Skeletal muscle satellite cell (primary cell): ENCODE data around the gene OLIG2.

Experiments
- H3K27me3 ChIP-seq: 2 replicates; pipeline ENCODE4 v1.7.0; 2013; ENCODE audit warnings: low read length; ENCODE audit not compliant: control insufficient read depth, insufficient read depth
- H3K36me3 ChIP-seq: 2 replicates; pipeline ENCODE4 v1.7.0; 2013; ENCODE audit warnings: mild to moderate bottlenecking, control low read depth, low read length; ENCODE audit not compliant: insufficient read depth
- H3K4me1 ChIP-seq: 2 replicates; pipeline ENCODE4 v1.7.0; 2013; ENCODE audit warnings: low read length; ENCODE audit not compliant: control insufficient read depth, insufficient read depth
- H3K4me2 ChIP-seq: 2 replicates; pipeline ENCODE4 v1.7.0; 2013; ENCODE audit warnings: mild to moderate bottlenecking, low read length
- H3K4me3 ChIP-seq: 2 replicates; pipeline ENCODE4 v1.7.0; 2013; ENCODE audit warnings: low read length
- H3K9ac ChIP-seq: 2 replicates; pipeline ENCODE4 v1.7.0; 2013; ENCODE audit warnings: mild to moderate bottlenecking, low read depth, low read length, moderate library complexity
- H3K9me3 ChIP-seq: replicated peaks from 2 replicates; pipeline ENCODE4 v1.7.0; 2013; ENCODE audit warnings: mild to moderate bottlenecking, control low read depth, low read length

Gene OLIG2

GRCh38 chr21:33028773-33029384 lies 3.1 kb downstream of the OLIG2 start:
- H3K9me3 ChIP-seq = no peaks in the 10 kb centered on the region
- H3K4me3 ChIP-seq = no peak overlapping the region
- H3K36me3 ChIP-seq = no peaks in the 10 kb centered on the region
- H3K9ac ChIP-seq = no peak overlapping the region
- H3K4me2 ChIP-seq = no peak overlapping the region
- no peaks in the 10 kb centered on the region for H3K4me1 ChIP-seq
- H3K27me3 ChIP-seq = peaks cover 93% of the 10 kb centered on the region

GRCh38 chr21:33029385-33029921 lies 3.7 kb downstream of the OLIG2 start:
- H3K9me3 ChIP-seq = no peaks in the 10 kb centered on the region
- no peak overlapping the region for H3K4me3 ChIP-seq
- peaks cover 87% of the 10 kb centered on the region for H3K27me3 ChIP-seq
- H3K36me3 ChIP-seq = no peaks in the 10 kb centered on the region
- H3K9ac ChIP-seq = no peak overlapping the region
- H3K4me1 ChIP-seq = no peaks in the 10 kb centered on the region
- H3K4me2 ChIP-seq = no peak overlapping the region

- no peak overlapping the region for H3K9ac ChIP-seq
- peaks cover 82% of the 10 kb centered on the region for H3K27me3 ChIP-seq
Observed at GRCh38 chr21:33029975-33030461, 4.3 kb downstream of the OLIG2 start.

GRCh38 chr21:33030633-33031032 lies 4.9 kb downstream of the OLIG2 start:
- Histone ChIP-seq H3K9me3 (no peaks in the 10 kb centered on the region), H3K36me3 (no peaks in the 10 kb centered on the region), H3K4me2 (no peak overlapping the region), H3K4me3 (no peak overlapping the region), H3K9ac (no peak overlapping the region), H3K4me1 (no peaks in the 10 kb centered on the region), H3K27me3 (peaks cover 75% of the 10 kb centered on the region)

More at GRCh38 chr21:33029975-33030461, 4.3 kb downstream of the OLIG2 start:
- Histone ChIP-seq H3K4me2 (no peak overlapping the region), H3K36me3 (no peaks in the 10 kb centered on the region), H3K9me3 (no peaks in the 10 kb centered on the region), H3K4me3 (no peak overlapping the region), H3K4me1 (no peaks in the 10 kb centered on the region)

GRCh38 chr21:33031152-33031911 lies 5.6 kb downstream of the OLIG2 start:
- Histone ChIP-seq H3K4me3 (no peak overlapping the region), H3K27me3 (peaks cover 68% of the 10 kb centered on the region), H3K36me3 (no peaks in the 10 kb centered on the region), H3K4me2 (no peak overlapping the region), H3K9ac (no peak overlapping the region), H3K9me3 (no peaks in the 10 kb centered on the region), H3K4me1 (peaks cover 4% of the 10 kb centered on the region)

GRCh38 chr21:33032434-33033047 lies 6.8 kb downstream of the OLIG2 start:
- no peak overlapping the region for H3K4me3 ChIP-seq
- H3K4me2 ChIP-seq = no peak overlapping the region
- no peaks in the 10 kb centered on the region for H3K9me3 ChIP-seq
- no peak overlapping the region for H3K9ac ChIP-seq
- peaks cover 9% of the 10 kb centered on the region for H3K4me1 ChIP-seq
- H3K36me3 ChIP-seq = no peaks in the 10 kb centered on the region
- H3K27me3 ChIP-seq = peaks cover 56% of the 10 kb centered on the region

- H3K9ac ChIP-seq = no peak overlapping the region
- no peak overlapping the region for H3K4me3 ChIP-seq
Observed at GRCh38 chr21:33033094-33033951, 7.6 kb downstream of the OLIG2 start.

GRCh38 chr21:33033961-33034413 lies 8.3 kb downstream of the OLIG2 start:
- Histone ChIP-seq H3K36me3 (no peaks in the 10 kb centered on the region), H3K27me3 (peaks cover 42% of the 10 kb centered on the region), H3K4me1 (peaks cover 9% of the 10 kb centered on the region), H3K4me2 (no peak overlapping the region), H3K9ac (no peak overlapping the region), H3K9me3 (no peaks in the 10 kb centered on the region), H3K4me3 (no peak overlapping the region)

More at GRCh38 chr21:33033094-33033951, 7.6 kb downstream of the OLIG2 start:
- Histone ChIP-seq H3K4me2 (no peak overlapping the region), H3K36me3 (no peaks in the 10 kb centered on the region), H3K9me3 (no peaks in the 10 kb centered on the region), H3K4me1 (peaks cover 9% of the 10 kb centered on the region), H3K27me3 (peaks cover 49% of the 10 kb centered on the region)

- Histone ChIP-seq H3K36me3 (no peaks in the 10 kb centered on the region), H3K4me3 (no peak overlapping the region), H3K9ac (no peak overlapping the region), H3K4me1 (peaks cover 9% of the 10 kb centered on the region), H3K9me3 (no peaks in the 10 kb centered on the region), H3K4me2 (no peak overlapping the region), H3K27me3 (peaks cover 30% of the 10 kb centered on the region)
Observed at GRCh38 chr21:33035147-33035546, 9.4 kb downstream of the OLIG2 start.

- H3K27me3 ChIP-seq = peaks cover 17% of the 10 kb centered on the region
- no peaks in the 10 kb centered on the region for H3K9me3 ChIP-seq
- H3K4me3 ChIP-seq = no peak overlapping the region
- H3K4me1 ChIP-seq = peaks cover 9% of the 10 kb centered on the region
- peak overlapping the region; percentile 48 for H3K4me2 ChIP-seq
- H3K9ac ChIP-seq = no peak overlapping the region
- H3K36me3 ChIP-seq = no peaks in the 10 kb centered on the region
Observed at GRCh38 chr21:33036430-33037162, 10.9 kb downstream of the OLIG2 start.
